Hematopoietic multipotent progenitor cell treated with erythropoietin and hydrocortisone succinate and interleukin-3 and kit ligand, for 4 days (in vitro differentiated cells): ENCODE measurements around the gene ARHGAP23.
"Not testable (repeated sequence)": the region's sequence is repeated elsewhere in the genome, so short reads cannot be mapped to it uniquely, and the experiment has no call there.

Source experiments
- DNase-seq: peaks from one replicate; pipeline ENCODE4 v3.0.0-alpha.2; 2015

Gene ARHGAP23

DNA sequence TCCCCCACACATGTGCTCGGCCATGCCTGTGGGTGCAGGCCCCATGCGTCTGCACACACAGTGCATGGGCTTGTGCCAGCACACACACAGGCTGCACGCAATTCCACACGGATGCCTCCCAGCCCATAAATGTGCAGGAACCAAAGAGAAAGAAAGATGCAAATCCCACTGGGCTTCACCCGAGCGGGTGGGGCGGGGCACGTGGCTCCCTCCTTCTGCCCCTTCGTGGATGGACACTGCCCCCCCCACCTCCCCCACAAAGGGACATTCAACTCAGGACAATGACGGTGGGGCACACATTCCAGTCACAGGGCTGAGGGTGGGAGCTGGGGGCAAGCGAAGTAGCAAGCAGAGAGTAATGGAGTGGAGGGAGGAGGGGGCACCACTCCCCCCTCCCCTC, 102.6 kb downstream of the ARHGAP23 start:
- not testable (repeated sequence) for DNase-seq

DNA sequence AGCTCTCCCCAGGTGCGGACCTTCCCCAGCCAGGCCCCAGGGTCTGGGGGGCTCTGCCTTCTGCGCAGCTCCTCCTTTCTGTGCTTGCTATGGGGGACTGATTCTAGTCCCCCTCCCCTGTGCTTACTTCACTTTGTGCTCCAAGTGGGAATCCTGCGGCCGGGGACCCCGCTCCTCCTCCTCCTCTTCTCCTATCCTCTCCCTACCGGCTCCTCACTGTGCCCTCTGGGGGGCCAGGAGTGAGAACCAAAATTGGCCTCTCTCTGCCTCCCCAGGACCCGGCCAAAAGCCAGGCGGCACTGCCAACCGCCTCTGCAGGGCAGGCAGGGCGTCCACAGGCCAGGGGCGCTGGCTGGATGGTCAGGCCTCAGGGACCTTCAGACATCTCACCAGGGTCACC, 103.5 kb downstream of the ARHGAP23 start:
- not testable (repeated sequence) for DNase-seq

GRCh38 chr17:38532451-38532850, 104.2 kb downstream of the ARHGAP23 start:
- no peak for DNase-seq

DNA sequence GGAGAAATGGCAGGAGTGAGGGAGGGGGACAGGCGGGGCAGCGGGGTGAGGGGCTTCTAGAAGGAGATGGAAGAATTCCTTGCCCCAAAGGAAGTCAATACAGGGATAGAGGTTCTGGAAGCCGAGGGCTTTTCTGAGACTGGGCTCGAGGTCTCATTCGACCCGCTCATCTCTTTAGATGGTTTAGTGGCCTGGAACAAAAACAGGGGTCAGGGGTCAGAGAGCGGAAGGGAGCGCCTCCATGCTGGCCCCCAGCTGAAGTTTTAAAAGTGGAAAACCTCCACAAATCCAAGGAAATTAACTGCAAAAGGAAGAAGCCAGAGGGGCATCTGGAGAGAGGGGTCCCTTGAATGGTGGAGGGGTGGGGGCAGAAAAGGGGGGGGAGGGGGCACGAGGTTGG, 105.0 kb downstream of the ARHGAP23 start:
- no peak for DNase-seq

DNA sequence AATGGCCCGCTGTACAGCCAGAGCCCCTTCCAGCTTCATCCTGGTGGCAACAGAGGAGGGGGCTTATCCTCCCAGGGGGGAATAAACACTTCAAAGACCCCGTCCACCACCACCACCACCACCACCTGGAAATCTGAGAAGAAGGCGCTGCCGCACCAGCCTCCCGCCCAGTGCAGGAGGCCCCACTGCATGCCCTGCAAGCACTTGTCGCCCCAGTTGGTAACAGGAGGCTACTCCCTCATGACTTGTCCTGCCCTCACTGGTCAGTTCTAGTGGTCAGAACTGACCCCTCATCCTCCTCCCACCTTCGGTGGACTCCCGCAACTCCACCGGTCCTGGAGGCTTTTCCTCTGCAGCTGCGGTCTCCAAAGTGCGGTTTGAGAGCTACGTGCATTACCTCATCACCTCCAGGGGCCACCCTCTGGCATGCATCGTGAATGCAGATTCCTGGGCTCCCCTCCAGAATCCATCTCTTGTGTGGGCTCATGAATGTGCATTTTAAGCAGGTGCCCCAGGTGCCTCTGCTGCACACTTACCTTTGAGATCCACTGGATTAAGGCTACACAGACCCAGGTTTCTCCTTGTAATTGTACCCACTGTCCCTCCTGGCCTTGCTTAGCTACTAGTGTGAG, 105.7 kb downstream of the ARHGAP23 start:
- DNase-seq: no peak

GRCh38 chr17:38534498-38534885, 106.2 kb downstream of the ARHGAP23 start:
- no peak for DNase-seq

DNA sequence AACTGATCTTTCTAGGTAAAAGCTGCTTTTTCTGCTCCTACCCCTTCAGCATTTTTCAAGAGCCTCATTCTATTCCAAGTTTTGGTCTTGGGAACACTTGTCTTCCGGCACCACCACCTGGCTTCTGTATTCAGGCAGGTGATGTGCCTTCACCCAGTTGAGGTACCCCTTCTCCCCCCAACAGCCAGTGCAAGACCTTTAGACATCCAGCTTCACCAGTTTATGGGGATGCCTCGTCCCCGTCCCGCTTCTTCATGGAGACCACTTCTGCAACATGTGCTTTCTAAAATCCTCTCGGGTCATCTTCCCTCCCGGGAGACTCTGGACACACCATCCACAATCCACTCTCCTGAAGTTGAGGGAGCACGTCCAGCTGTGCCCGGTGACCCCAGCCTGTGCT, 107.6 kb downstream of the ARHGAP23 start:
- DNase-seq: no peak

GRCh38 chr17:38536661-38537060, 108.4 kb downstream of the ARHGAP23 start:
- no peak for DNase-seq

- DNase-seq: no peak
Observed at GRCh38 chr17:38538906-38539305, 110.6 kb downstream of the ARHGAP23 start.

GRCh38 chr17:38539386-38539785, 111.1 kb downstream of the ARHGAP23 start:
- DNase-seq: no peak

DNA sequence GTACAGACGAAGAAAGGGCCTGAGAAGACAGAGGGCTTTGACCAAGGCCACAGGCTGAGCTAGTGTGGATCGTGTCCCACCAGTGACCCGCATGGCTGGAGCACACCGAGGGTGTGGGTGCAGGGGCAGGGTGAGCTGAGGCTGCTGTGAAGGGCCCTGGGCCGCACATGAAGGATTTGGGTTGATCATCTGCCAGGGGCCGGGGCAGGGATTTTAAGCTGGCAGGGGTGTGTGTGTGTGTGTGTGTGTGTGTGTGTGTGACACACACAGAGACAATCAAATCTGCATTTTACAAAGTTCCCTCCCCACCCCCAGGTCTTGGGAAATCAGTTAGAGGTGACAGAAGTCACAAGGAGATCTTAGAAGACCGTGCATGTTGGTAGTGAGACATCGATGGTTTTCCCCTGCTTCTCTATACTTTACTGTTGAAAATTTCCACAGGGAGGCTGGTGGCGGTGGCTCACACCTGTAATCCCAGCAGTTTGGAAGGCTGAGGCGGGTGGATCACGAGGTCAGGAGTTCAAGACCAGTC, 112.3 kb downstream of the ARHGAP23 start:
- DNase-seq: no peak

- no peak for DNase-seq
Observed at GRCh38 chr17:38541281-38541680, 113.0 kb downstream of the ARHGAP23 start.

DNA sequence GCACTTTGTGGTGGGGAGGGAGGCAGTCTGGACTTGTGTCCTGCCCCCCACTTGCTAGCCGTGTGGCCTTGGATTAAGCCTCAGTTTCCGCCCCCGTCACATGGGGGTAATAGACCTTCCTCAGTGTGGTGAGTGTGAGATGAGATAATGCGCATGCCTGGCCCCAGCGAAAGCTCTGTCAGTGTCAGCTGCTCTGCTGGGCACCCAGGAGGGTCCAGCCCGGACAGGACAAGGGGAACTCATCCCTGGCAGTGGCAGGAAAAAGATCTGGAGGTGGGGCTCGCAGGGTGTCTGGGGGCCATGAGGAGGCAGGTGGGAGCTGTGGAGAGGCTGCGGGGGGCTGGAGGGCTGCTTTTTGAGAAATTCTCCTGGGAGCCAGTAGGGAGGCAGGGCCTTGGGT, 114.0 kb downstream of the ARHGAP23 start:
- DNase-seq: no peak

- DNase-seq: no peak
Observed at GRCh38 chr17:38543403-38544174, 115.3 kb downstream of the ARHGAP23 start.

- no peak for DNase-seq
Observed at GRCh38 chr17:38544175-38544838, 116.0 kb downstream of the ARHGAP23 start.

GRCh38 chr17:38544839-38545209, 116.6 kb downstream of the ARHGAP23 start:
- DNase-seq: no peak

- DNase-seq: no peak
Observed at GRCh38 chr17:38545531-38546225, 117.4 kb downstream of the ARHGAP23 start.

DNA sequence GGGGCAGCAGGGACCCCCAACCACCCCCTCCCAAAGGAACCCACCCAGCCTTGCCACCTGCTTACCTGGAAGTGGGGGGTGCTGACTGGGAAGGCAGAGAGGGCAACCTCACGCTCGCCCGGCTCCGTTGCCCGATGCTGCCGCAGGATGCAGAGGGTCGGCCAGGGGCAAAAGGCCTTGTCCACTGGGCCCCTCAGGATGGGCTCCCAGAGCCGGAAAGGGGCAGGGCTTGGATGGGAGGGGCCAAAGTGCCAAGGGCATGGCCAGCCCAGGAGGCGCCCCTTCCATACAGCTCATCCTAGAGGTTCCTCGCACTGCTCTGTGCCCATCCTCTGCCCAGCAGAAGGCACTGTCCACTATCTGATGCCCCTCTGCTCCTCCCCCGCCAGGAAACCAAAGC, 118.1 kb downstream of the ARHGAP23 start:
- DNase-seq: no peak

- DNase-seq: no peak
Observed at GRCh38 chr17:38547444-38547843, 119.2 kb downstream of the ARHGAP23 start.

- DNase-seq: no peak
Observed at GRCh38 chr17:38549285-38549684, 121.0 kb downstream of the ARHGAP23 start.

DNA sequence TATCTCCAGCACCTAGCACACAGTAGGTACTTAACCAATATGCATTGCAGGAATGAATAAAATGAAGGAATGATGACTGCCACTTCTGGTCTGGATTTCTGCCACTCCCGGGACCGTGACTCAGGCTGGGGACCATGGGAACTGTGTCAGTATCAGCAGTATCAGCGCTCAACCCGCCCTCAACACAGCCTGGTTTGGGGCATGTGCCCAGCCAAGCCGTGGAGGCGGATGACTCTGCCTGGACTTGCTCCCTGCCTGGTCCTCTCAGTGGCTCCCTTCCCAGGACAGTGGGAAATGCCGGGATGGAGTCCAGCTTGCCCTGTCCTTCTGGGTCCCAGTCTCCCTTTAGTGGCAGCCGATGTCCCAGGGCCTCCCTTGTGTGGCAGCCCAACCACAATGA, 122.4 kb downstream of the ARHGAP23 start:
- no peak for DNase-seq

- no peak for DNase-seq
Observed at GRCh38 chr17:38551121-38551520, 122.9 kb downstream of the ARHGAP23 start.

- DNase-seq: no peak
Observed at GRCh38 chr17:38552343-38552742, 124.1 kb downstream of the ARHGAP23 start.
